Lung (tissue), 12 donors: Measurements from ENCODE around the gene GPR12. TPM values are rescaled to one million over a fixed set of nuclear protein-coding genes. Genes with fewer than 3 reads are reported as not detected.

ENCODE experiments used
- ATAC-seq: fragments of 200-7000 bp; cut with Tn5 transposase; one replicate; pipeline ENCODE4 v1.9.1; 2020; ENCODE audit warnings: moderate number of reproducible peaks; ENCODE audit not compliant: insufficient read depth, low FRiP score
- DNase-seq, 3 donors: peaks; one replicate each; pipeline ENCODE4 v3.0.0-alpha.2; 2013 to 2017
- H3K27ac ChIP-seq, 2 donors: one replicate each; pipeline ENCODE4 v1.5.1; 2013; ENCODE audit warnings: mild to moderate bottlenecking in 2 of 2, moderate library complexity in 2 of 2, control low read depth in 1 of 2, inconsistent platforms in 1 of 2, low read depth in 1 of 2, low read length in 1 of 2
- H3K27me3 ChIP-seq, 3 donors: one replicate each; pipeline ENCODE4 v1.5.1; 2013; ENCODE audit warnings: low read length in 2 of 3; ENCODE audit not compliant: control insufficient read depth in 3 of 3, insufficient read depth in 3 of 3
- H3K36me3 ChIP-seq, 4 donors: one replicate each; pipeline ENCODE4 v1.5.1; 2013; ENCODE audit warnings: low read length in 4 of 4, mild to moderate bottlenecking in 1 of 4, moderate library complexity in 1 of 4; ENCODE audit not compliant: control insufficient read depth in 4 of 4, insufficient read depth in 4 of 4
- H3K4me1 ChIP-seq, 5 donors: one replicate each; pipeline ENCODE4 v1.5.1; 2013; ENCODE audit warnings: low read length in 5 of 5, mild to moderate bottlenecking in 2 of 5, moderate library complexity in 1 of 5; ENCODE audit not compliant: control insufficient read depth in 5 of 5, insufficient read depth in 5 of 5
- H3K4me3 ChIP-seq: one replicate; pipeline ENCODE4 v1.5.1; 2013; ENCODE audit warnings: mild to moderate bottlenecking, control low read depth, moderate library complexity
- H3K9ac ChIP-seq, 2 donors: one replicate each; pipeline ENCODE4 v1.5.1; 2013; ENCODE audit warnings: low read length in 2 of 2, control low read depth in 1 of 2; ENCODE audit not compliant: insufficient read depth in 1 of 2
- H3K9me3 ChIP-seq, 4 donors: one replicate each; pipeline ENCODE4 v1.5.1; 2013; ENCODE audit warnings: low read length in 3 of 4, mild to moderate bottlenecking in 1 of 4, moderate library complexity in 1 of 4; ENCODE audit not compliant: control insufficient read depth in 4 of 4, insufficient read depth in 3 of 4
- CTCF ChIP-seq: IDR thresholded peaks from 2 replicates; pipeline ENCODE4 v1.5.1; 2012; ENCODE audit warnings: mild to moderate bottlenecking; ENCODE audit errors: control extremely low read depth, extremely low read depth
- WGBS, 2 donors: extraction: QIAGEN DNeasy Blood & Tissue Kit; methylation state at CpG; one replicate each; pipeline ENCODE4 v1.1.7; 2013; 5-methylcytosine and 5-hydroxymethylcytosine counted together
- polyA plus RNA-seq, 2 donors: library from polyadenylated mRNA; stranded (reverse); fragments of 200-250 nt; gene quantifications; one replicate each; pipeline ENCODE4 v1.2.1, GENCODE V29; 2013
- total RNA-seq, 2 donors: library from RNA; depleted of rRNA in 1 of 2; stranded (reverse); fragments of >200 nt in 1 of 2; gene quantifications; one replicate each; pipeline ENCODE4 v1.2.1, GENCODE V29; 2014 to 2021
- donor health status: control.
- donor health status: control.
- donor health status: Bipolar disorder and iron deficiency.
- donor health status: healthy.
- donor health status: DM: yes; HTN: yes; CAD: no.

GPR12 gene
- total and polyA plus RNA-seq, 4 donors, result 0.09 TPM; not detected in 3

DNA sequence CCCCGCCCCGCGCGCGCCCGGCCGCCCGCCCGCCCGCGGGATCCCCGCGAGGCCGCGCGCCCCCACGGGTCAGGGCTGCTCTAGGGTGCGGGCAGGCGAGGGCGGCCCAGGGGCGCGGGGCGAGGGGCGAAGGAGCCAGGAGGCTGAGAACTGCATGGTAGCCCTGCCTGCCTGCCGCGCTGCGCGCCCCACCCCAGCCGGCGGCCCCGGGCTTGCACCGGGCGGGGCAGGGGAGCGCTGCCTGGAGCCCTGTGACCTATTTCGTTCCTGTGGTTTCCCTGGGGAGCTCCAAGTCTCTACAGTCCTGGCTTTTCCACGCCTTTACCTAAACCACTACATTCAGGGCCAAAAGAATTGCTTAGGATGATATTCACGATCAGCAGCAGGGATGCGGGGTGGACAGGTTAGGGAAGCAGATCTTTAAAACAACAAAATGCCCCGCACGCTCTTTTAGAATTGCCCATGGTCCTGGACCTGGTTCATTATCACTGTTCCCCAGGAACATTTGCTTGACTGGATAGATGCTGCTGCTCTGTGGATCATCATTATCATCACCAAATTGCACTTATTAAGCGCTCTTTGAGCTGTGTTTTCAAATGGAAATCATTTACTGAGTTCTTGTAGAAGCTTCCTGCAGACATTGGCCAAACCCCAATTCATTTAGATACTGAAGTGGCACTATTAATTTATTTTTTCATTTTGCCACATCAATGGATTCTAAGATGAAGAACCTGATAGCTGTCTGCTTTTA, 421 bp upstream of the GPR12 start:
- DNase-seq (no peak), ATAC-seq (no peak)
- Histone ChIP-seq H3K4me1 (peaks cover 0 to 8% (median 0%) of the 10 kb centered on the region in 5 donors), H3K4me3 (no peak overlapping the region), H3K9ac (no peak overlapping the region), H3K9me3 (peaks cover 0 to 7% (median 0%) of the 10 kb centered on the region in 4 donors), H3K27ac (no peak overlapping the region), H3K27me3 (peaks cover 4 to 81% (median 78%) of the 10 kb centered on the region in 3 donors), H3K36me3 (no peaks in the 10 kb centered on the region)
- TF ChIP-seq CTCF, result no peak
- WGBS, 2 donors, result 7 to 18% methylated on average over 17 to 41 of the region's 41 CpGs

DNA sequence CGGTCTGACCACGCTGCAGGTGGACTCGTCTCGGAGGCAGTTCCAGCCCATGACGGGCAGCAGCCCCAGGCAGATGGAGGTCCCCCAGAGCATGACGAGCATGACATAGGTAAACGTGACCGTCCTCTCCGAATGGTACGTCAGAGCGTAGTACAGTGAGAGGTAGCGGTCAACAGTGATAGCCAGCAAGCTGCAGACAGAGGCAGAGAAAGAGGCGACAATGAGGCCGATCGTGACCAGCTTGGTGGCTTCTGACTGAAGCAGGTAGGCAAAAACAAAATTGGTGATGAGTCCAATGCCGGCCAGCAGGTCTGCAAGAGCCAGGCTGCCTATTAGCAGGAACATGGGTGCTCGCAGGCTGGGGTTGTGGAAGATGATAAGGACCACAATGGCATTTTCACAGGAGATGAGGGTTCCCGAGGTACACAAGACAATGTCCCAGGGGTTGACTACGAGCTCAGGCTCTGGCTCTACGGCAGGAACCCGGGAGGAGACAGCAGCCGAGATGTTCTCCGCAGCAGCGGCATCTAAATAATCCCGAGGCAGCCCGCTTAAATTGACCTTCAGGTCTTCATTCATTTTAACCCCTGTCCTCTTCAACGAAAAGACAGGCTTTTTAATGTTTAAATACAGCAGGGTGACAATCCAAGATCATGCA, 1.2 kb downstream of the GPR12 start:
- no peak overlapping the region for H3K27ac ChIP-seq
- no peak for DNase-seq
- no peak overlapping the region for H3K9ac ChIP-seq
- 58 to 65% methylated on average over 27 of the region's 27 CpGs for WGBS, 2 donors
- TF ChIP-seq CTCF, result no peak
- peaks cover 0 to 8% (median 0%) of the 10 kb centered on the region in 5 donors for H3K4me1 ChIP-seq
- H3K36me3 ChIP-seq, result no peaks in the 10 kb centered on the region
- no peak overlapping the region for H3K4me3 ChIP-seq
- peaks cover 0 to 7% (median 0%) of the 10 kb centered on the region in 4 donors for H3K9me3 ChIP-seq
- H3K27me3 ChIP-seq, result peaks cover 4 to 77% (median 64%) of the 10 kb centered on the region in 3 donors
- ATAC-seq, result no peak

DNA sequence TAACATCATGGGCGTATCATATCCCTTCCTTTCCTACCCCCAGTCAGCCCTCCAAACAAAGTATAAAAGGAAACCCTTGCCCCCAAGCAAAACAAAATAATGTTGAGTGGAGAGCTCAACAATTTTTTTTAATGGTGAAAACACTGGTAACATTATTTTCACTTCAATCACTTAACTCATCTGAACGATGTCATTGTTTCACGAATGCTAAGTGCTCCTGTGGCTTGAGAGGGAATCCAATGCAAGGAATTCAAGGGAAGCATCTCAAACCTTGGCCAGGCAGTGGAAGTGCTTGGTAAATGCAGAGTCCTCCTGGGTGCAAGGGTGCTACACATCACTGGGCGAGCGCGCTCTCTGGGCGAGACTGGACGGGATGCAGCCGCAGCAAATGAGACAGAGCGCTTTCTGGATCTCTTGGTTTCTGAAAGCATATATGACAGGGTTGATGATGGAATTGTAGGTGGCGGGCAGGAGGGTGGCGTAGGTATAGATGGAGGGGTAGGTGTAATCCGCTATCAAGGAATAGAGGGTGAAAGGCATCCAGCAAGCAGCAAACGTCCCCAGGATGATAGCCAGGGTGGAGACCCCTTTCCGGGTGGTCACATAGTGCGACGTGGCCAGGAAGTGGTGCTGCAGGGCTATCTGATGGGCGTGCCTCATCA, 2.0 kb downstream of the GPR12 start:
- TF ChIP-seq CTCF, result no peak
- no peak for ATAC-seq
- H3K4me3 ChIP-seq, result no peak overlapping the region
- DNase-seq, result no peak
- H3K9ac ChIP-seq, result no peak overlapping the region
- no peak overlapping the region for H3K27ac ChIP-seq
- peaks cover 0 to 7% (median 0%) of the 10 kb centered on the region in 4 donors for H3K9me3 ChIP-seq
- H3K27me3 ChIP-seq, result peaks cover 4 to 72% (median 63%) of the 10 kb centered on the region in 3 donors
- WGBS, 2 donors, result 77 to 79% methylated on average over 18 of the region's 18 CpGs
- peaks cover 0 to 8% (median 0%) of the 10 kb centered on the region in 5 donors for H3K4me1 ChIP-seq
- no peaks in the 10 kb centered on the region for H3K36me3 ChIP-seq
